IMR-90 (cell line): Measurements from ENCODE around the gene EPHA2. TPM values are rescaled to one million over a fixed set of nuclear protein-coding genes. Genes with fewer than 3 reads are reported as not detected.
A peak's percentile ranks its signal among the peaks of the same experiment; 100 is the strongest.

Source experiments
- ATAC-seq: fragments of 200-7000 bp; cut with Tn5 transposase; 2 replicates; pipeline ENCODE4 v1.9.1; 2020; ENCODE audit warnings: low read depth, mild to moderate bottlenecking, moderate library complexity
- BruUV-seq: library from RNA; stranded (reverse); fragments of 400-500 nt; replicated peaks from 2 replicates; lab custom pipeline; 2021; lab: Mats Ljungman, UMichigan
- CTCF ChIA-PET: fragments of 300-600 bp; formaldehyde crosslinking; extraction: SDS; loops from one replicate; lab custom pipeline; 2021; ENCODE audit warnings: antibody characterized with exemption; lab: Yijun Ruan, JAX
- POLR2A ChIA-PET: fragments of 300-600 bp; sonication (Branson Sonifier 250); formaldehyde crosslinking; loops from one replicate; lab custom pipeline; 2022; ENCODE audit warnings: antibody characterized with exemption; ENCODE audit not compliant: unreplicated experiment; lab: Charles Lee
- DNase-seq: peaks from one replicate; pipeline ENCODE4 v3.0.0; 2013
- H2AFZ ChIP-seq: replicated peaks from 2 replicates; pipeline ENCODE3; 2013; ENCODE audit warnings: low read length, mild to moderate bottlenecking; ENCODE audit not compliant: poor library complexity
- H2AK5ac ChIP-seq: 2 replicates; pipeline ENCODE4 v1.6.1; 2013; ENCODE audit warnings: low read depth, low read length, inconsistent platforms
- H2AK9ac ChIP-seq: replicated peaks from 2 replicates; pipeline ENCODE3; 2013; ENCODE audit warnings: mild to moderate bottlenecking, low read depth, low read length, moderate library complexity; ENCODE audit not compliant: poor library complexity
- H2BK120ac ChIP-seq: 2 replicates; pipeline ENCODE4 v1.6.1; 2013; ENCODE audit warnings: low read depth, low read length, inconsistent platforms
- H2BK15ac ChIP-seq: 3 replicates; pipeline ENCODE4 v1.6.1; 2013; ENCODE audit warnings: low read depth, low read length, inconsistent platforms
- H2BK20ac ChIP-seq: 2 replicates; pipeline ENCODE4 v1.6.1; 2013; ENCODE audit warnings: low read depth, mild to moderate bottlenecking, inconsistent platforms, low read length, moderate library complexity
- H2BK5ac ChIP-seq: 2 replicates; pipeline ENCODE4 v1.6.1; 2013; ENCODE audit warnings: mild to moderate bottlenecking, low read depth, low read length, inconsistent platforms; ENCODE audit not compliant: poor library complexity, severe bottlenecking
- H3K14ac ChIP-seq: replicated peaks from 2 replicates; pipeline ENCODE4 v1.6.1; 2013; ENCODE audit warnings: low read depth, low read length, inconsistent platforms
- H3K18ac ChIP-seq: 2 replicates; pipeline ENCODE4 v1.6.1; 2013; ENCODE audit warnings: low read depth, low read length, control low read depth
- H3K23ac ChIP-seq: 2 replicates; pipeline ENCODE4 v1.6.1; 2013; ENCODE audit warnings: low read depth, low read length, inconsistent platforms
- H3K27ac ChIP-seq: 2 replicates; pipeline ENCODE4 v1.5.1; 2013; ENCODE audit warnings: mild to moderate bottlenecking, control low read depth, low read length; ENCODE audit not compliant: insufficient read depth
- H3K27me3 ChIP-seq: 2 replicates; pipeline ENCODE4 v1.6.1; 2013; ENCODE audit warnings: low read length; ENCODE audit not compliant: control insufficient read depth, insufficient read depth
- H3K36me3 ChIP-seq: 2 replicates; pipeline ENCODE4 v1.6.1; 2013; ENCODE audit warnings: low read length, mixed read lengths; ENCODE audit not compliant: control insufficient read depth, insufficient read depth
- H3K4ac ChIP-seq: 2 replicates; pipeline ENCODE4 v1.6.1; 2013; ENCODE audit warnings: low read depth, low read length, inconsistent platforms
- H3K4me1 ChIP-seq: 2 replicates; pipeline ENCODE4 v1.6.1; 2013; ENCODE audit warnings: low read length, mixed read lengths; ENCODE audit not compliant: control insufficient read depth, insufficient read depth
- H3K4me2 ChIP-seq: 2 replicates; pipeline ENCODE4 v1.6.1; 2013; ENCODE audit warnings: low read depth, mild to moderate bottlenecking, control low read depth, low read length, moderate library complexity
- H3K4me3 ChIP-seq: 2 replicates; pipeline ENCODE4 v1.5.1; 2013; ENCODE audit warnings: low read depth, mild to moderate bottlenecking, control low read depth, low read length, moderate library complexity; ENCODE audit not compliant: insufficient read depth
- H3K56ac ChIP-seq: 2 replicates; pipeline ENCODE4 v1.6.1; 2013; ENCODE audit warnings: low read length, inconsistent platforms; ENCODE audit not compliant: insufficient read depth; ENCODE audit errors: extremely low read depth
- H3K79me1 ChIP-seq, 2 experiments: 2 replicates each; pipeline ENCODE4 v1.6.1; 2013; ENCODE audit warnings: low read length in 2 of 2, inconsistent platforms in 1 of 2, low read depth in 1 of 2
- H3K9ac ChIP-seq: 2 replicates; pipeline ENCODE4 v1.6.1; 2013; ENCODE audit warnings: low read depth, low read length, control low read depth
- H3K9me1 ChIP-seq: 2 replicates; pipeline ENCODE4 v1.6.1; 2013; ENCODE audit warnings: low read length, inconsistent platforms; ENCODE audit not compliant: insufficient read depth
- H3K9me3 ChIP-seq: 2 replicates; pipeline ENCODE4 v1.6.1; 2013; ENCODE audit warnings: low read length; ENCODE audit not compliant: control insufficient read depth, insufficient read depth
- H4K20me1 ChIP-seq: 2 replicates; pipeline ENCODE4 v1.6.1; 2013; ENCODE audit warnings: low read length, inconsistent platforms; ENCODE audit not compliant: insufficient read depth
- H4K5ac ChIP-seq: 2 replicates; pipeline ENCODE4 v1.6.1; 2013; ENCODE audit warnings: mild to moderate bottlenecking, low read depth, low read length, control low read depth
- H4K8ac ChIP-seq, 2 experiments: 2 replicates each; pipeline ENCODE4 v1.6.1; 2013; ENCODE audit warnings: low read depth in 2 of 2, low read length in 2 of 2, control low read depth in 1 of 2, inconsistent platforms in 1 of 2
- H4K91ac ChIP-seq: 2 replicates; pipeline ENCODE4 v1.6.1; 2013; ENCODE audit warnings: low read depth, low read length, inconsistent platforms; ENCODE audit not compliant: insufficient read depth
- MAFK ChIP-seq: IDR thresholded peaks from 2 replicates; pipeline ENCODE4 v1.6.1; 2012; ENCODE audit warnings: low read depth, low read length, improper control_type of control experiment
- MXI1 ChIP-seq: IDR thresholded peaks from 2 replicates; pipeline ENCODE4 v1.6.1; 2012; ENCODE audit warnings: low read depth, mild to moderate bottlenecking, low read length, moderate library complexity, borderline replicate concordance
- POLR2A ChIP-seq: IDR thresholded peaks from 2 replicates; pipeline ENCODE4 v1.6.1; 2012; ENCODE audit warnings: mild to moderate bottlenecking, low read depth, low read length
- RFX5 ChIP-seq: IDR thresholded peaks from 2 replicates; pipeline ENCODE4 v1.8.0; 2012; ENCODE audit warnings: low read depth, mild to moderate bottlenecking, low read length, moderate library complexity
- WGBS, 2 experiments: methylation state at CpG; one replicate each; pipeline versions ENCODE4 v1.1.5 to v1.1.7; 2013; ENCODE audit warnings: missing lambda C conversion rate in 2 of 2; ENCODE audit not compliant: insufficient read length in 1 of 2; ENCODE audit errors: extremely low coverage in 2 of 2; 5-methylcytosine and 5-hydroxymethylcytosine counted together
- dilution Hi-C: fragments of 300-500 bp; cut with HindIII; formaldehyde crosslinking; loops from one replicate; pipeline ENCODE4 v1.14.3; 2018; ENCODE audit warnings: low sequenced_read_pairs; ENCODE audit not compliant: unreplicated experiment
- in situ Hi-C: fragments of 300-500 bp; cut with MboI; formaldehyde crosslinking; loops from 3 replicates; pipeline ENCODE4 v1.14.3; 2019; ENCODE audit warnings: low sequenced_read_pairs, inconsistent platforms, mixed read lengths
- intact Hi-C: fragments of 100-400 bp; cut with micrococcal nuclease; formaldehyde crosslinking; loops from 2 replicates; pipeline ENCODE4 v1.10.0; 2022
- polyA plus RNA-seq, 3 experiments: library from polyadenylated mRNA; depleted of rRNA; stranded (reverse); fragments of >200 nt; gene quantifications; 2 replicates each; pipeline ENCODE4 v1.2.3, GENCODE V29; 2012; ENCODE audit warnings: low replicate concordance in 1 of 3
- total RNA-seq: library from RNA; depleted of rRNA; stranded (reverse); fragments of >200 nt; gene quantifications from 2 replicates; pipeline ENCODE4 v1.2.3, GENCODE V29; 2012
- TF ChIP-seq, protein P1 (sequence below): conservative IDR thresholded peaks from 2 replicates; pipeline ENCODE4 v1.5.1; 2012; ENCODE audit warnings: mild to moderate bottlenecking, low read depth, low read length, improper control_type of control experiment

The EPHA2 gene
- total and polyA plus RNA-seq, 2 of the 4 experiments (the other 2 are of a cell fraction): 24.0 to 72.6 TPM

DNA sequence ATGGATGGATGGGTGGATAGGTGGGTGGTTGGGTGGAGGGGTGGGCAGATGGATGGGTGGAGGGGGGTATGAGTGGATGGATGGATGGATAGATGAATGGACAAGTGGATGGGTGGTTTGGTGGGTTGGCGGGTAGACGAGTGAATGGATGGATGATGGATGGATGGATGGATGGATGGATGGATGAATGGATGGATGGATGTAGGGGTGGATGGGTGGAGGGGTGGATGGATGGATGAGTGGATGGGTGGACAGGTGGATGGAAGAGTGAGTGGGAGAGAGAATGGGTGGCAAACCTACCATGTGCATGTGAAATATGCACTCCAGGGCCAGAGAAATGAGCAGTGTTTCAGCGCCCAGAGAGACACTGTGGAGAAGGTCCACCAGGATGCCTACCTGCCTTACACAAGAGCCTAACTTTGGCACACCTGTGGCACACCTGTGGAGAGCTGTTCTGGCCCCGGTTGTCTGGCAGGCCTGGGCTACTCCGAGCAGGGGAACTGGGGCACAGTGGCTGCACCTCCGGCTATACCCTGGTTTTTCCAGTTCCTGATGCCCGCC is 12.8 kb downstream of the EPHA2 start:
- no peaks in the 10 kb centered on the region for H3K9me3 ChIP-seq
- no peak overlapping the region for H3K18ac ChIP-seq
- H2AFZ ChIP-seq: no peak overlapping the region
- H3K4me2 ChIP-seq: no peak overlapping the region
- no peak overlapping the region for H4K5ac ChIP-seq
- H3K79me1 ChIP-seq: peaks cover 24 to 88% of the 10 kb centered on the region in 2 experiments; a peak in 3 of 4 replicates
- H3K27me3 ChIP-seq: no peaks in the 10 kb centered on the region
- peak overlapping the region; percentile 22; the same call in 1 of the 2 replicates for H2BK120ac ChIP-seq
- H3K14ac ChIP-seq: 0 out of 2 replicates have a peak overlapping the region, but pooled peaks have one; percentile 61
- ChIA-PET CTCF (no interaction called here), POLR2A (no interaction called here)
- TF ChIP-seq, protein P1, sequence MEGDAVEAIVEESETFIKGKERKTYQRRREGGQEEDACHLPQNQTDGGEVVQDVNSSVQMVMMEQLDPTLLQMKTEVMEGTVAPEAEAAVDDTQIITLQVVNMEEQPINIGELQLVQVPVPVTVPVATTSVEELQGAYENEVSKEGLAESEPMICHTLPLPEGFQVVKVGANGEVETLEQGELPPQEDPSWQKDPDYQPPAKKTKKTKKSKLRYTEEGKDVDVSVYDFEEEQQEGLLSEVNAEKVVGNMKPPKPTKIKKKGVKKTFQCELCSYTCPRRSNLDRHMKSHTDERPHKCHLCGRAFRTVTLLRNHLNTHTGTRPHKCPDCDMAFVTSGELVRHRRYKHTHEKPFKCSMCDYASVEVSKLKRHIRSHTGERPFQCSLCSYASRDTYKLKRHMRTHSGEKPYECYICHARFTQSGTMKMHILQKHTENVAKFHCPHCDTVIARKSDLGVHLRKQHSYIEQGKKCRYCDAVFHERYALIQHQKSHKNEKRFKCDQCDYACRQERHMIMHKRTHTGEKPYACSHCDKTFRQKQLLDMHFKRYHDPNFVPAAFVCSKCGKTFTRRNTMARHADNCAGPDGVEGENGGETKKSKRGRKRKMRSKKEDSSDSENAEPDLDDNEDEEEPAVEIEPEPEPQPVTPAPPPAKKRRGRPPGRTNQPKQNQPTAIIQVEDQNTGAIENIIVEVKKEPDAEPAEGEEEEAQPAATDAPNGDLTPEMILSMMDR: no peak
- TF ChIP-seq POLR2A (no peak), MXI1 (no peak), RFX5 (no peak), MAFK (no peak)
- H2AK9ac ChIP-seq: peak overlapping the region; percentile 100
- 92 to 100% methylated on average over 1 to 6 of the region's 7 CpGs for WGBS, 2 experiments
- H4K91ac ChIP-seq: peak overlapping the region; percentile 24; the same call in 1 of the 2 replicates
- H3K36me3 ChIP-seq: peaks cover 41% of the 10 kb centered on the region
- no peak overlapping the region for H3K56ac ChIP-seq
- H3K9ac ChIP-seq: no peak overlapping the region
- intact Hi-C loops: no loop called here
- H3K9me1 ChIP-seq: peaks cover 41% of the 10 kb centered on the region
- no TSS peak for BruUV-seq
- no peak overlapping the region for H3K23ac ChIP-seq
- H4K8ac ChIP-seq: 0 out of 4 replicates have a peak overlapping the region, but pooled peaks of 1 of the 2 experiments have one; percentile 5
- dilution Hi-C loops: no loop called here
- in situ Hi-C loops: no loop called here
- no peak overlapping the region for H2BK5ac ChIP-seq
- H3K4me1 ChIP-seq: peaks cover 64% of the 10 kb centered on the region
- DNase-seq (no peak), ATAC-seq (no peak)
- no peak overlapping the region; the same call in 2 of the 3 replicates for H2BK15ac ChIP-seq
- no peak overlapping the region; the same call in 1 of the 2 replicates for H3K4ac ChIP-seq
- no peak overlapping the region for H3K27ac ChIP-seq
- peak overlapping the region; percentile 43; the same call in 1 of the 2 replicates for H2AK5ac ChIP-seq
- H2BK20ac ChIP-seq: no peak overlapping the region
- no peak overlapping the region for H3K4me3 ChIP-seq
- peaks cover 41% of the 10 kb centered on the region for H4K20me1 ChIP-seq
